Common myeloid progenitor, CD34-positive (primary cell): ENCODE measurements around the gene OR4D2. TPM values are rescaled to one million over a fixed set of nuclear protein-coding genes. Genes with fewer than 3 reads are reported as not detected.
A peak's percentile ranks its signal among the peaks of the same experiment; 100 is the strongest.
"Not testable (repeated sequence)": the region's sequence is repeated elsewhere in the genome, so short reads cannot be mapped to it uniquely, and the experiment has no call there.

Experiments used
- CTCF ChIA-PET: fragments of 350-600 bp; sonication (Branson Sonifier 250); formaldehyde crosslinking; loops from one replicate; lab custom pipeline; 2021; ENCODE audit warnings: antibody characterized with exemption; lab: Charles Lee
- POLR2A ChIA-PET: fragments of 350-600 bp; sonication (Branson Sonifier 250); formaldehyde crosslinking; loops from one replicate; lab custom pipeline; 2021; ENCODE audit warnings: antibody characterized with exemption; lab: Charles Lee
- DNase-seq, 3 donors: peaks; one replicate each; pipeline versions ENCODE4 v3.0.0 to v3.0.0-alpha.2; 2013
- H3K27ac ChIP-seq, 2 experiments: 1 replicate in 1 of 2; 2 replicates in 1 of 2; pipeline ENCODE4 v1.7.0; 2013; ENCODE audit warnings: inconsistent platforms in 2 of 2, low read length in 2 of 2, mild to moderate bottlenecking in 2 of 2, low read depth in 1 of 2, moderate library complexity in 1 of 2; ENCODE audit not compliant: severe bottlenecking in 2 of 2, insufficient read depth in 1 of 2, poor library complexity in 1 of 2
- H3K27me3 ChIP-seq, 5 experiments: replicated peaks in 2 of 5; 1 replicate in 3 of 5; 2 replicates in 2 of 5; pipeline versions ENCODE4 v1.6.1 to v1.7.0; 2013; ENCODE audit warnings: low read length in 4 of 5, mild to moderate bottlenecking in 2 of 5, moderate library complexity in 2 of 5, inconsistent platforms in 1 of 5; ENCODE audit not compliant: insufficient read depth in 5 of 5, control insufficient read depth in 4 of 5
- H3K36me3 ChIP-seq, 4 experiments: 1 replicate in 2 of 4; 2 replicates in 2 of 4; pipeline versions ENCODE4 v1.6.1 to v1.7.0; 2013; ENCODE audit warnings: low read length in 3 of 4, control low read depth in 1 of 4, mild to moderate bottlenecking in 1 of 4; ENCODE audit not compliant: control insufficient read depth in 4 of 4, insufficient read depth in 4 of 4
- H3K4me1 ChIP-seq, 4 experiments: 1 replicate in 3 of 4; 2 replicates in 1 of 4; pipeline versions ENCODE4 v1.6.1 to v1.7.1; 2013; ENCODE audit warnings: low read length in 3 of 4, mild to moderate bottlenecking in 3 of 4, control low read depth in 1 of 4, inconsistent platforms in 1 of 4, moderate library complexity in 1 of 4; ENCODE audit not compliant: control insufficient read depth in 4 of 4, insufficient read depth in 4 of 4; ENCODE audit errors: control extremely low read depth in 1 of 4
- H3K4me3 ChIP-seq, 7 experiments: 1 replicate in 4 of 7; 2 replicates in 3 of 7; pipeline versions ENCODE4 v1.5.1 to v1.7.0; 2013; ENCODE audit warnings: mild to moderate bottlenecking in 7 of 7, low read length in 6 of 7, moderate library complexity in 6 of 7, inconsistent platforms in 2 of 7, low read depth in 2 of 7, control low read depth in 1 of 7; ENCODE audit not compliant: insufficient read depth in 4 of 7, control insufficient read depth in 1 of 7; ENCODE audit errors: extremely low read depth in 1 of 7
- H3K9me3 ChIP-seq, 5 experiments: 1 replicate in 4 of 5; 2 replicates in 1 of 5; pipeline versions ENCODE4 v1.6.1 to v1.7.1; 2013; ENCODE audit warnings: low read length in 4 of 5, mild to moderate bottlenecking in 2 of 5, inconsistent platforms in 1 of 5, low read depth in 1 of 5, moderate library complexity in 1 of 5; ENCODE audit not compliant: control insufficient read depth in 4 of 5, insufficient read depth in 2 of 5; ENCODE audit errors: control extremely low read depth in 1 of 5
- WGBS: methylation state at CpG from one replicate; pipeline ENCODE4 v1.1.5; 2013; ENCODE audit not compliant: insufficient coverage; 5-methylcytosine and 5-hydroxymethylcytosine counted together
- polyA plus RNA-seq: library from polyadenylated mRNA; unstranded; fragments of 120-200 nt; gene quantifications from one replicate; pipeline ENCODE4 v1.2.1, GENCODE V29; 2013

Gene OR4D2
- not detected for polyA plus RNA-seq

- Histone ChIP-seq H3K27ac (no peak within 1 kb of the TSS), H3K27me3 (peaks cover 0 to 3% (median 0%) of the 10 kb centered on the region in 5 experiments), H3K36me3 (no peaks in the 10 kb centered on the region), H3K9me3 (no peaks in the 10 kb centered on the region), H3K4me1 (peaks cover 0 to 10% (median 4%) of the 10 kb centered on the region in 4 experiments), H3K4me3 (no peak within 1 kb of the TSS)
- ChIA-PET POLR2A (no interaction called here), CTCF (interaction anchor here (2.8 kb wide), 1 partner anchor 44 kb away, joined by 11 read pairs; no protein-coding TSS in a partner anchor)
- WGBS: 81% methylated on average over 4 of the region's 6 CpGs
- DNase-seq: no peak
Observed at GRCh38 chr17:58166682-58167081, at the start of gene OR4D2. Gene OR4D2, plus strand, starts transcription at chr17:58166982. Its CDS starts 2,674 bp downstream, at chr17:58169656.

- Histone ChIP-seq H3K4me3 (no peak overlapping the region), H3K9me3 (no peaks in the 10 kb centered on the region), H3K27me3 (peaks cover 0 to 21% (median 2%) of the 10 kb centered on the region in 5 experiments), H3K4me1 (no peaks in the 10 kb centered on the region), H3K36me3 (no peaks in the 10 kb centered on the region), H3K27ac (no peak overlapping the region)
- ChIA-PET CTCF (interaction anchor here (1.0 to 1.8 kb wide), 5 partner anchors 9 to 258 kb away, joined by 3 to 6 read pairs (median 4); no protein-coding TSS in a partner anchor), POLR2A (no interaction called here)
- no peak for DNase-seq
- 95% methylated on average over 5 of the region's 5 CpGs for WGBS
Observed at GRCh38 chr17:58117382-58117781, 49.4 kb upstream of the OR4D2 start.

GRCh38 chr17:58119491-58119890 is 47.3 kb upstream of the OR4D2 start:
- Histone ChIP-seq H3K4me3 (no peak overlapping the region), H3K27me3 (peaks cover 0 to 17% (median 1%) of the 10 kb centered on the region in 5 experiments), H3K4me1 (no peaks in the 10 kb centered on the region), H3K36me3 (no peaks in the 10 kb centered on the region), H3K9me3 (no peaks in the 10 kb centered on the region), H3K27ac (no peak overlapping the region)
- ChIA-PET POLR2A (no interaction called here), CTCF (interaction anchor here (1.6 kb wide), 1 partner anchor 54 kb away, joined by 6 read pairs; no protein-coding TSS in a partner anchor)
- WGBS: 83% methylated on average over 3 of the region's 3 CpGs
- DNase-seq: no peak

- POLR2A ChIA-PET: no interaction called here
Observed at GRCh38 chr17:58120195-58120822, 46.5 kb upstream of the OR4D2 start.

GRCh38 chr17:58121925-58122324 is 44.9 kb upstream of the OR4D2 start:
- ChIA-PET POLR2A (interaction anchor here (0.6 kb wide), 1 partner anchor 1042 kb away, joined by 5 read pairs; no protein-coding TSS in a partner anchor), CTCF (interaction anchor here (0.6 to 2.8 kb wide), 19 partner anchors 10 to 259 kb away, joined by 3 to 15 read pairs (median 4); partner anchors contain the start of genes MKS1 and OR4D2)
- peak; percentile 76 to 85 (median 84) for DNase-seq
- Histone ChIP-seq H3K4me3 (no peak overlapping the region), H3K27ac (no peak overlapping the region), H3K27me3 (peaks cover 0 to 3% (median 2%) of the 10 kb centered on the region in 5 experiments), H3K4me1 (no peaks in the 10 kb centered on the region), H3K9me3 (no peaks in the 10 kb centered on the region), H3K36me3 (no peaks in the 10 kb centered on the region)
- WGBS: 0% methylated on average over 1 of the region's 5 CpGs

More at GRCh38 chr17:58120195-58120822, 46.5 kb upstream of the OR4D2 start:
- H3K27me3 ChIP-seq: peaks cover 0 to 11% (median 0%) of the 10 kb centered on the region in 5 experiments
- H3K9me3 ChIP-seq: no peaks in the 10 kb centered on the region
- H3K4me1 ChIP-seq: no peaks in the 10 kb centered on the region
- CTCF ChIA-PET: interaction anchor here (1.6 to 2.8 kb wide), 2 partner anchors 50 to 53 kb away, joined by 6 to 15 read pairs; no protein-coding TSS in a partner anchor
- peak; percentile 61 to 89 (median 85) for DNase-seq
- H3K27ac ChIP-seq: no peak overlapping the region
- WGBS: 0% methylated on average over 3 of the region's 7 CpGs
- no peaks in the 10 kb centered on the region for H3K36me3 ChIP-seq
- no peak overlapping the region for H3K4me3 ChIP-seq

- 58% methylated on average over 1 of the region's 1 CpG for WGBS
- ChIA-PET POLR2A (no interaction called here), CTCF (no interaction called here)
- Histone ChIP-seq H3K27ac (no peak overlapping the region), H3K4me3 (no peak overlapping the region), H3K4me1 (no peaks in the 10 kb centered on the region), H3K27me3 (peaks cover 0 to 11% (median 0%) of the 10 kb centered on the region in 5 experiments), H3K9me3 (no peaks in the 10 kb centered on the region), H3K36me3 (no peaks in the 10 kb centered on the region)
- no peak for DNase-seq
Observed at GRCh38 chr17:58127846-58128245, 38.9 kb upstream of the OR4D2 start.

GRCh38 chr17:58132697-58133096 is 34.1 kb upstream of the OR4D2 start:
- H3K27ac ChIP-seq, H3K36me3 ChIP-seq, CTCF ChIA-PET, H3K4me1 ChIP-seq, H3K9me3 ChIP-seq, DNase-seq, H3K4me3 ChIP-seq, H3K27me3 ChIP-seq, POLR2A ChIA-PET: not testable (repeated sequence)
- no CpG with 5 or more reads among the region's 5 CpGs for WGBS
